HEK293 (cell line): Measurements from ENCODE around the gene RNMT.
"Not testable (repeated sequence)": the region's sequence is repeated elsewhere in the genome, so short reads cannot be mapped to it uniquely, and the experiment has no call there.

Source experiments
- CTCF ChIA-PET: fragments of 350-600 bp; formaldehyde crosslinking; extraction: SDS; loops from one replicate; lab custom pipeline; 2021; ENCODE audit warnings: antibody characterized with exemption; lab: Yijun Ruan, JAX
- POLR2A ChIA-PET: fragments of 300-600 bp; formaldehyde crosslinking; extraction: SDS; loops from one replicate; lab custom pipeline; 2020; ENCODE audit warnings: antibody characterized with exemption, inconsistent platforms; lab: Yijun Ruan, JAX
- H3K27ac ChIP-seq: fragments of 200-500 bp; sonication (Bioruptor generic); 2 replicates; pipeline ENCODE4 v1.5.1; 2014; ENCODE audit warnings: low read depth, low read length, control low read depth, inconsistent platforms; ENCODE audit errors: extremely low read depth
- H3K36me3 ChIP-seq, 2 experiments: fragments of 200-500 bp in 1 of 2; sonication (Bioruptor generic) in 1 of 2; 1 replicate in 1 of 2; 2 replicates in 1 of 2; pipeline ENCODE4 v1.5.1; 2014 to 2017; ENCODE audit warnings: inconsistent platforms in 2 of 2, low read length in 2 of 2; ENCODE audit not compliant: control insufficient read depth in 2 of 2, insufficient read depth in 1 of 2
- H3K4me1 ChIP-seq: fragments of 200-500 bp; sonication (Bioruptor generic); 2 replicates; pipeline ENCODE4 v1.5.1; 2014; ENCODE audit warnings: mild to moderate bottlenecking, low read length, inconsistent platforms; ENCODE audit not compliant: control insufficient read depth, insufficient read depth
- H3K4me3 ChIP-seq: 2 replicates; pipeline ENCODE4 v1.5.1; 2011; ENCODE audit warnings: low read depth, mild to moderate bottlenecking, control low read depth, low read length, moderate library complexity
- H3K9me3 ChIP-seq: fragments of 200-500 bp; sonication (Bioruptor generic); 2 replicates; pipeline ENCODE4 v1.5.1; 2014; ENCODE audit warnings: low read depth, low read length, inconsistent platforms; ENCODE audit not compliant: control insufficient read depth, insufficient read depth
- KLF8 ChIP-seq: fragments of 450-650 bp; formaldehyde crosslinking; IDR thresholded peaks from 2 replicates; pipeline ENCODE4 v1.5.1; 2016; ENCODE audit warnings: missing biosample characterization, missing genetic modification characterization
- MEIS1 ChIP-seq: sonication (generic); formaldehyde crosslinking; IDR thresholded peaks from 2 replicates; pipeline ENCODE4 v1.8.1; 2022; ENCODE audit warnings: missing genetic modification reagents, mild to moderate bottlenecking, borderline replicate concordance
- PATZ1 ChIP-seq: fragments of 450-650 bp; formaldehyde crosslinking; IDR thresholded peaks from 2 replicates; pipeline ENCODE4 v1.5.1; 2016; ENCODE audit warnings: missing biosample characterization, missing genetic modification characterization
- WT1 ChIP-seq: fragments of 450-650 bp; formaldehyde crosslinking; IDR thresholded peaks from 2 replicates; pipeline ENCODE4 v1.5.1; 2016; ENCODE audit warnings: missing biosample characterization, missing genetic modification characterization
- YY1 ChIP-seq: fragments of 450-650 bp; formaldehyde crosslinking; IDR thresholded peaks from 2 replicates; pipeline ENCODE4 v1.5.1; 2018; ENCODE audit warnings: missing biosample characterization, missing genetic modification characterization
- ZBTB44 ChIP-seq: fragments of 450-650 bp; IDR thresholded peaks from 2 replicates; pipeline ENCODE4 v1.5.1; 2018; ENCODE audit warnings: missing biosample characterization, mild to moderate bottlenecking, missing genetic modification characterization
- ZFHX2 ChIP-seq: fragments of 450-650 bp; formaldehyde crosslinking; conservative IDR thresholded peaks from 2 replicates; pipeline ENCODE4 v1.5.1; 2016; ENCODE audit warnings: missing biosample characterization, missing genetic modification characterization
- ZIC2 ChIP-seq: fragments of 450-650 bp; formaldehyde crosslinking; IDR thresholded peaks from 2 replicates; pipeline ENCODE4 v1.5.1; 2016; ENCODE audit warnings: missing biosample characterization, missing genetic modification characterization
- ZNF239 ChIP-seq: fragments of 450-650 bp; formaldehyde crosslinking; IDR thresholded peaks from 2 replicates; pipeline ENCODE4 v1.5.1; 2016; ENCODE audit warnings: missing biosample characterization, missing genetic modification characterization
- ZNF24 ChIP-seq: fragments of 450-650 bp; formaldehyde crosslinking; IDR thresholded peaks from 2 replicates; pipeline ENCODE4 v1.5.1; 2016; ENCODE audit warnings: missing biosample characterization, missing genetic modification characterization
- ZNF335 ChIP-seq: fragments of 450-650 bp; formaldehyde crosslinking; conservative IDR thresholded peaks from 2 replicates; pipeline ENCODE4 v1.5.1; 2016; ENCODE audit warnings: missing biosample characterization, missing genetic modification characterization
- ZNF404 ChIP-seq: fragments of 450-650 bp; formaldehyde crosslinking; IDR thresholded peaks from 2 replicates; pipeline ENCODE4 v1.5.1; 2017; ENCODE audit warnings: missing biosample characterization, missing genetic modification characterization
- ZNF558 ChIP-seq: fragments of 450-650 bp; formaldehyde crosslinking; IDR thresholded peaks from 2 replicates; pipeline ENCODE4 v1.5.1; 2016; ENCODE audit warnings: missing biosample characterization, missing genetic modification characterization
- ZNF560 ChIP-seq: fragments of 450-650 bp; formaldehyde crosslinking; IDR thresholded peaks from 2 replicates; pipeline ENCODE4 v1.5.1; 2017; ENCODE audit warnings: missing biosample characterization, missing genetic modification characterization, borderline replicate concordance
- ZNF610 ChIP-seq: fragments of 450-650 bp; formaldehyde crosslinking; IDR thresholded peaks from 2 replicates; pipeline ENCODE4 v1.5.1; 2016; ENCODE audit warnings: missing biosample characterization, missing genetic modification characterization, borderline replicate concordance
- ZNF623 ChIP-seq: fragments of 450-650 bp; formaldehyde crosslinking; IDR thresholded peaks from 2 replicates; pipeline ENCODE4 v1.5.1; 2016; ENCODE audit warnings: missing biosample characterization, missing genetic modification characterization
- ZNF707 ChIP-seq: fragments of 450-650 bp; formaldehyde crosslinking; IDR thresholded peaks from 2 replicates; pipeline ENCODE4 v1.5.1; 2016; ENCODE audit warnings: missing biosample characterization, missing genetic modification characterization
- ZNF777 ChIP-seq: fragments of 450-650 bp; formaldehyde crosslinking; IDR thresholded peaks from 2 replicates; pipeline ENCODE4 v1.5.1; 2017; ENCODE audit warnings: missing biosample characterization, missing genetic modification characterization, borderline replicate concordance
- ZNF843 ChIP-seq: fragments of 450-650 bp; formaldehyde crosslinking; IDR thresholded peaks from 2 replicates; pipeline ENCODE4 v1.5.1; 2016; ENCODE audit warnings: missing biosample characterization, missing genetic modification characterization
- TF ChIP-seq, protein P1 (sequence below): fragments of 450-650 bp; formaldehyde crosslinking; IDR thresholded peaks from 2 replicates; pipeline ENCODE4 v1.5.1; 2016; ENCODE audit warnings: missing biosample characterization, missing genetic modification characterization, borderline replicate concordance
- TF ChIP-seq, protein P2 (sequence below): sonication (generic); formaldehyde crosslinking; IDR thresholded peaks from 2 replicates; pipeline ENCODE4 v1.8.1; 2022; ENCODE audit warnings: mild to moderate bottlenecking, moderate library complexity, missing genetic modification reagents
- TF ChIP-seq, protein P3 (sequence below): fragments of 450-650 bp; formaldehyde crosslinking; conservative IDR thresholded peaks from 2 replicates; pipeline ENCODE4 v1.5.1; 2016; ENCODE audit warnings: low read depth, missing biosample characterization, missing genetic modification characterization
- TF ChIP-seq, protein P4 (sequence below): fragments of 450-650 bp; formaldehyde crosslinking; IDR thresholded peaks from 2 replicates; pipeline ENCODE4 v1.5.1; 2016; ENCODE audit warnings: missing biosample characterization, missing genetic modification characterization
- TF ChIP-seq, protein P5 (sequence below): fragments of 450-650 bp; formaldehyde crosslinking; IDR thresholded peaks from 2 replicates; pipeline ENCODE4 v1.5.1; 2016; ENCODE audit warnings: missing biosample characterization, missing genetic modification characterization

RNMT gene

GRCh38 chr18:13726232-13726971 is at the start of gene RNMT, which contains the start of gene FAM210A (continued):
- TF ChIP-seq MEIS1 (CRISPR knock-in tag) (no peak), WT1 (tag by site-specific recombination) (no peak), KLF8 (peak; percentile 72; the same call in 1 of the 2 replicates), ZNF560 (tag by site-specific recombination) (no peak), ZIC2 (peak; percentile 79), ZNF558 (tag by site-specific recombination) (no peak), ZNF623 (no peak), YY1 (no peak; the same call in 1 of the 2 replicates), ZNF610 (tag by site-specific recombination) (peak; percentile 19; the same call in 1 of the 2 replicates), ZNF239 (tag by site-specific recombination) (no peak), ZNF335 (tag by site-specific recombination) (peak; percentile 83), ZNF843 (tag by site-specific recombination) (peak; percentile 60; the same call in 1 of the 2 replicates), ZNF777 (tag by site-specific recombination) (peak; percentile 67; the same call in 1 of the 2 replicates), ZNF404 (no peak), PATZ1 (tag by site-specific recombination) (peak; percentile 92), ZNF24 (tag by site-specific recombination) (0 out of 2 replicates have a peak, but pooled peaks have one; percentile 45), ZBTB44 (tag by site-specific recombination) (no peak), ZFHX2 (tag by site-specific recombination) (peak; percentile 87), ZNF707 (tag by site-specific recombination) (no peak)
- TF ChIP-seq, protein P1, sequence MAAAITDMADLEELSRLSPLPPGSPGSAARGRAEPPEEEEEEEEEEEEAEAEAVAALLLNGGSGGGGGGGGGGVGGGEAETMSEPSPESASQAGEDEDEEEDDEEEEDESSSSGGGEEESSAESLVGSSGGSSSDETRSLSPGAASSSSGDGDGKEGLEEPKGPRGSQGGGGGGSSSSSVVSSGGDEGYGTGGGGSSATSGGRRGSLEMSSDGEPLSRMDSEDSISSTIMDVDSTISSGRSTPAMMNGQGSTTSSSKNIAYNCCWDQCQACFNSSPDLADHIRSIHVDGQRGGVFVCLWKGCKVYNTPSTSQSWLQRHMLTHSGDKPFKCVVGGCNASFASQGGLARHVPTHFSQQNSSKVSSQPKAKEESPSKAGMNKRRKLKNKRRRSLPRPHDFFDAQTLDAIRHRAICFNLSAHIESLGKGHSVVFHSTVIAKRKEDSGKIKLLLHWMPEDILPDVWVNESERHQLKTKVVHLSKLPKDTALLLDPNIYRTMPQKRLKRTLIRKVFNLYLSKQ (tag by site-specific recombination), result no peak
- TF ChIP-seq, protein P2, sequence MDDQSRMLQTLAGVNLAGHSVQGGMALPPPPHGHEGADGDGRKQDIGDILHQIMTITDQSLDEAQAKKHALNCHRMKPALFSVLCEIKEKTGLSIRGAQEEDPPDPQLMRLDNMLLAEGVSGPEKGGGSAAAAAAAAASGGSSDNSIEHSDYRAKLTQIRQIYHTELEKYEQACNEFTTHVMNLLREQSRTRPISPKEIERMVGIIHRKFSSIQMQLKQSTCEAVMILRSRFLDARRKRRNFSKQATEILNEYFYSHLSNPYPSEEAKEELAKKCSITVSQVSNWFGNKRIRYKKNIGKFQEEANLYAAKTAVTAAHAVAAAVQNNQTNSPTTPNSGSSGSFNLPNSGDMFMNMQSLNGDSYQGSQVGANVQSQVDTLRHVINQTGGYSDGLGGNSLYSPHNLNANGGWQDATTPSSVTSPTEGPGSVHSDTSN (CRISPR knock-in tag), result peak; percentile 78; the same call in 1 of the 2 replicates
- TF ChIP-seq, protein P3, sequence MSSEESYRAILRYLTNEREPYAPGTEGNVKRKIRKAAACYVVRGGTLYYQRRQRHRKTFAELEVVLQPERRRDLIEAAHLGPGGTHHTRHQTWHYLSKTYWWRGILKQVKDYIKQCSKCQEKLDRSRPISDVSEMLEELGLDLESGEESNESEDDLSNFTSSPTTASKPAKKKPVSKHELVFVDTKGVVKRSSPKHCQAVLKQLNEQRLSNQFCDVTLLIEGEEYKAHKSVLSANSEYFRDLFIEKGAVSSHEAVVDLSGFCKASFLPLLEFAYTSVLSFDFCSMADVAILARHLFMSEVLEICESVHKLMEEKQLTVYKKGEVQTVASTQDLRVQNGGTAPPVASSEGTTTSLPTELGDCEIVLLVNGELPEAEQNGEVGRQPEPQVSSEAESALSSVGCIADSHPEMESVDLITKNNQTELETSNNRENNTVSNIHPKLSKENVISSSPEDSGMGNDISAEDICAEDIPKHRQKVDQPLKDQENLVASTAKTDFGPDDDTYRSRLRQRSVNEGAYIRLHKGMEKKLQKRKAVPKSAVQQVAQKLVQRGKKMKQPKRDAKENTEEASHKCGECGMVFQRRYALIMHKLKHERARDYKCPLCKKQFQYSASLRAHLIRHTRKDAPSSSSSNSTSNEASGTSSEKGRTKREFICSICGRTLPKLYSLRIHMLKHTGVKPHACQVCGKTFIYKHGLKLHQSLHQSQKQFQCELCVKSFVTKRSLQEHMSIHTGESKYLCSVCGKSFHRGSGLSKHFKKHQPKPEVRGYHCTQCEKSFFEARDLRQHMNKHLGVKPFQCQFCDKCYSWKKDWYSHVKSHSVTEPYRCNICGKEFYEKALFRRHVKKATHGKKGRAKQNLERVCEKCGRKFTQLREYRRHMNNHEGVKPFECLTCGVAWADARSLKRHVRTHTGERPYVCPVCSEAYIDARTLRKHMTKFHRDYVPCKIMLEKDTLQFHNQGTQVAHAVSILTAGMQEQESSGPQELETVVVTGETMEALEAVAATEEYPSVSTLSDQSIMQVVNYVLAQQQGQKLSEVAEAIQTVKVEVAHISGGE (tag by site-specific recombination), result peak; percentile 92
- TF ChIP-seq, protein P4, sequence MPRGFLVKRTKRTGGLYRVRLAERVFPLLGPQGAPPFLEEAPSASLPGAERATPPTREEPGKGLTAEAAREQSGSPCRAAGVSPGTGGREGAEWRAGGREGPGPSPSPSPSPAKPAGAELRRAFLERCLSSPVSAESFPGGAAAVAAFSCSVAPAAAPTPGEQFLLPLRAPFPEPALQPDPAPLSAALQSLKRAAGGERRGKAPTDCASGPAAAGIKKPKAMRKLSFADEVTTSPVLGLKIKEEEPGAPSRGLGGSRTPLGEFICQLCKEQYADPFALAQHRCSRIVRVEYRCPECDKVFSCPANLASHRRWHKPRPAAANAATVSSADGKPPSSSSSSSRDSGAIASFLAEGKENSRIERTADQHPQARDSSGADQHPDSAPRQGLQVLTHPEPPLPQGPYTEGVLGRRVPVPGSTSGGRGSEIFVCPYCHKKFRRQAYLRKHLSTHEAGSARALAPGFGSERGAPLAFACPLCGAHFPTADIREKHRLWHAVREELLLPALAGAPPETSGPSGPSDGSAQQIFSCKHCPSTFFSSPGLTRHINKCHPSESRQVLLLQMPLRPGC (tag by site-specific recombination), result 0 out of 2 replicates have a peak, but pooled peaks have one; percentile 39
- TF ChIP-seq, protein P5, sequence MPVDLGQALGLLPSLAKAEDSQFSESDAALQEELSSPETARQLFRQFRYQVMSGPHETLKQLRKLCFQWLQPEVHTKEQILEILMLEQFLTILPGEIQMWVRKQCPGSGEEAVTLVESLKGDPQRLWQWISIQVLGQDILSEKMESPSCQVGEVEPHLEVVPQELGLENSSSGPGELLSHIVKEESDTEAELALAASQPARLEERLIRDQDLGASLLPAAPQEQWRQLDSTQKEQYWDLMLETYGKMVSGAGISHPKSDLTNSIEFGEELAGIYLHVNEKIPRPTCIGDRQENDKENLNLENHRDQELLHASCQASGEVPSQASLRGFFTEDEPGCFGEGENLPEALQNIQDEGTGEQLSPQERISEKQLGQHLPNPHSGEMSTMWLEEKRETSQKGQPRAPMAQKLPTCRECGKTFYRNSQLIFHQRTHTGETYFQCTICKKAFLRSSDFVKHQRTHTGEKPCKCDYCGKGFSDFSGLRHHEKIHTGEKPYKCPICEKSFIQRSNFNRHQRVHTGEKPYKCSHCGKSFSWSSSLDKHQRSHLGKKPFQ, result no peak

DNA sequence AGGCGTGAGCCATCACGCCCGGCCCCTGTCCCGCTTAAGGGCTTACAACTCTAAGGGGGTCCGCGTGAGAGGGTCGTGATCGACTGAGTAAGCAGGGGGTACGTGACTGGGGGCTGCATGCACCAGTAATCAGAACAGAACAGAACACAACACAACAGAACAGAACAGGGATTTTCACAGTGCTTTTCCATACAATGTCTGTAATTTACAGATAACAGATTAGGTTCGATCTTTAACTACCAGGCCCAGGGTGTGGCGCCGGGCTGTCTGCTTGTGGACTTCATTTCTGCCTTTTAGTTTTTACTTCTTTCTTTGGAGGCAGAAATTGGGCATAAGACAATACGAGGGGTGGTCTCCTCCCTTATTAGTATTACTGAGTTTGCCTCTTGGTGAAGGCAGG is 49.1 kb upstream of the RNMT start:
- H3K36me3 ChIP-seq, H3K4me1 ChIP-seq, H3K27ac ChIP-seq, POLR2A ChIA-PET, H3K4me3 ChIP-seq, H3K9me3 ChIP-seq: not testable (repeated sequence)
- CTCF ChIA-PET, result interaction anchor here (0.6 kb wide), 1 partner anchor 615 kb away, joined by 4 read pairs; no protein-coding TSS in a partner anchor
